ENCODE results near the gene KLHL30.

DNA sequence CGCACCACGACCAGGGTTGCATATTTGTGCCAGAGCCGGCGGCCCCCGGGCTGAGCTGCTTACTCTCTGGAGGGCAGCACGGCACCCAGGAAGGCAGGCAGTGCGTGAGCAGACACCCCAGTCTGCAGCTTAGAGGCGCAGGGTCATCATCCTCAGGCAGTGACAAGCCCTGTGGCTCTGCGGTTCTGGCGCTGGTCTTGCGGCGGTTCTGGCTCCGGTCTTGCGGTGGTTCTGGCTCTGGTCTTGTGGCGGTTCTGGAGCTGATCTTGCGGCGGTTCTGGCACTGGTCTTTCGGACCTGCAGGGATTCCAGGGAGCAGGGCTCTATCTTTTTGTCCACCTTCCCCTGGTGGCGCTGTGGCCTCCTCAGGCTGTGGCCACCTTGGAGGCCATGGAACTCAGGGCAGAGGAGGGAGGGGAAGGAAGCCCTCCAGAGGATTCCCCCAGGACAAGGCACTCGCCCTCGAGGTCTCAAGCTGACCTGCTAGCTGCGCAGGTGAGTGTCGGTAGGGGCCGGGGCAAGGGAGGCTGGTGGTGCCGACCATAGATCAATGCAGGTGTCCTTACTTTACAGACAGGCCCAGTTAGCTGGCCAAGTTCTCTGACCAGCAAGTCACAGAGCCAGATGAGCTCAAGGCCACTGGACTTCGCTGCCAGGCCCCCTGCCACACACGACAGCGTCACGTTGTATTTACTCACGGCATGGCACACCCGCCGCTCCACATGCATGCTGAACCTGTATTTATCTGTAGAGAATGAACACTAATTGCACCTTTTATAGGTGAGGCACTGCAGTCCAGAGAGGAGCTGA is 23.4 kb upstream of the KLHL30 start:
- TF ChIP-seq CTCF (IDR thresholded peaks at IDR 0.05) (no peak), POLR2AphosphoS5 (IDR thresholded peaks at IDR 0.05) (no peak)
